SH-SY5Y (cell line): ENCODE data around the gene IL1RN.

ENCODE experiments used
- GATA2 ChIP-seq: IDR thresholded peaks from 2 replicates; pipeline ENCODE4 v1.6.1; 2011; ENCODE audit warnings: mild to moderate bottlenecking, low read depth, low read length
- GATA3 ChIP-seq: IDR thresholded peaks from 2 replicates; pipeline ENCODE4 v1.6.1; 2011; ENCODE audit warnings: low read depth, mild to moderate bottlenecking, low read length, moderate library complexity

IL1RN gene

GRCh38 chr2:113131352-113132185 lies 4.2 kb downstream of the IL1RN start:
- TF ChIP-seq GATA3 (no peak), GATA2 (no peak)

GRCh38 chr2:113132414-113133021 lies 5.1 kb downstream of the IL1RN start:
- TF ChIP-seq GATA3, result no peak
- no peak for TF ChIP-seq GATA2

GRCh38 chr2:113133704-113134598 lies 6.6 kb downstream of the IL1RN start:
- TF ChIP-seq GATA2 (no peak), GATA3 (no peak)

- no peak for TF ChIP-seq GATA3
- TF ChIP-seq GATA2, result no peak
Observed at GRCh38 chr2:113134717-113135116, 7.3 kb downstream of the IL1RN start.

- no peak for TF ChIP-seq GATA3
- no peak for TF ChIP-seq GATA2
Observed at GRCh38 chr2:113135317-113135716, 7.9 kb downstream of the IL1RN start.

GRCh38 chr2:113136828-113137775 lies 9.7 kb downstream of the IL1RN start:
- TF ChIP-seq GATA2 (no peak), GATA3 (no peak)

GRCh38 chr2:113137827-113138226 lies 10.4 kb downstream of the IL1RN start:
- TF ChIP-seq GATA3 (no peak), GATA2 (no peak)

- no peak for TF ChIP-seq GATA3
- TF ChIP-seq GATA2, result no peak
Observed at GRCh38 chr2:113138428-113139322, 11.3 kb downstream of the IL1RN start.

- no peak for TF ChIP-seq GATA2
- no peak for TF ChIP-seq GATA3
Observed at GRCh38 chr2:113141451-113141850, 14.1 kb downstream of the IL1RN start.

- TF ChIP-seq GATA2 (no peak), GATA3 (no peak)
Observed at GRCh38 chr2:113142290-113142689, 14.9 kb downstream of the IL1RN start.

GRCh38 chr2:113144259-113144658 lies 16.9 kb downstream of the IL1RN start:
- TF ChIP-seq GATA2, result no peak
- no peak for TF ChIP-seq GATA3

GRCh38 chr2:113148606-113149552 lies 21.5 kb downstream of the IL1RN start:
- TF ChIP-seq GATA3 (no peak), GATA2 (no peak)
